ENCODE data around the gene RACGAP1. TPM values are rescaled to one million over a fixed set of nuclear protein-coding genes. Genes with fewer than 3 reads are reported as not detected.

The RACGAP1 gene
- total RNA-seq, 1 donor from 2014 or later = 49.2 TPM

- DNase-seq (ENCODE audit: low read depth, low spot score) = no peak
Observed at GRCh38 chr12:49944046-49944445, 81.2 kb downstream of the RACGAP1 start.

- DNase-seq (ENCODE audit: low read depth, low spot score) = no peak
Observed at GRCh38 chr12:49943625-49943960, 81.7 kb downstream of the RACGAP1 start.

- DNase-seq (ENCODE audit: low read depth, low spot score) = no peak
Observed at GRCh38 chr12:49942921-49943624, 82.2 kb downstream of the RACGAP1 start.

- DNase-seq (ENCODE audit: low read depth, low spot score) = no peak
Observed at GRCh38 chr12:49942512-49942893, 82.8 kb downstream of the RACGAP1 start.

- no peak for DNase-seq (ENCODE audit: low read depth, low spot score)
Observed at GRCh38 chr12:49941556-49942511, 83.5 kb downstream of the RACGAP1 start.

- DNase-seq (ENCODE audit: low read depth, low spot score) = no peak
Observed at GRCh38 chr12:49939707-49940106, 85.6 kb downstream of the RACGAP1 start.

GRCh38 chr12:49939307-49939706 is 86.0 kb downstream of the RACGAP1 start:
- DNase-seq (ENCODE audit: low read depth, low spot score) = no peak

Other genes starting within 250 kb of the RACGAP1 start
- 11.8 and 11.9 TPM in 2 replicates for gene NCKAP5L, start 197.1 kb downstream of the RACGAP1 start, total RNA-seq
- gene BCDIN3D, start 182.4 kb downstream of the RACGAP1 start, total RNA-seq = 2.3 and 3.1 TPM in 2 replicates
- not detected in 2 replicates for gene FAIM2, start 121.6 kb downstream of the RACGAP1 start, total RNA-seq
- not detected in 2 replicates for gene AQP2, start 74.8 kb downstream of the RACGAP1 start, total RNA-seq
- 0.07 and 0.60 TPM in 2 replicates for gene AQP5, start 63.6 kb downstream of the RACGAP1 start, total RNA-seq
- gene AQP6, start 52.5 kb downstream of the RACGAP1 start, total RNA-seq = 0.04 TPM in 1 of 2 replicates, not detected in the other
- 0.14 and 0.59 TPM in 2 replicates for gene ASIC1, start 32.1 kb upstream of the RACGAP1 start, total RNA-seq
- 64.4 and 66.3 TPM in 2 replicates for gene SMARCD1, start 59.8 kb upstream of the RACGAP1 start, total RNA-seq
- gene GPD1, start 78.5 kb upstream of the RACGAP1 start, total RNA-seq = not detected in 2 replicates
- 21.0 and 41.5 TPM in 2 replicates for gene COX14, start 86.7 kb upstream of the RACGAP1 start, total RNA-seq
- gene CERS5, start 141.9 kb upstream of the RACGAP1 start, total RNA-seq = 44.1 and 49.5 TPM in 2 replicates

Measured in pulmonary artery endothelial cell (primary cell).